Astrocyte (in vitro differentiated cells and primary cell): ENCODE data around the gene DMPK. TPM values are rescaled to one million over a fixed set of nuclear protein-coding genes. Genes with fewer than 3 reads are reported as not detected.

Experiments
- DNase-seq: peaks from one replicate; pipeline ENCODE4 v3.0.0-alpha.2; 2010; ENCODE audit warnings: low read depth
- FAIRE-seq: peaks from 2 replicates; lab custom pipeline; 2011; peaks lifted over from hg19 to GRCh38; lab: Jason Lieb, UNC
- H2AFZ ChIP-seq: 2 replicates; pipeline ENCODE4 v1.6.0; 2012; ENCODE audit warnings: low read depth, low read length, inconsistent platforms
- H3K27ac ChIP-seq: 2 replicates; pipeline ENCODE4 v1.5.1; 2011; ENCODE audit warnings: low read depth, low read length, inconsistent platforms
- H3K27me3 ChIP-seq: 2 replicates; pipeline ENCODE4 v1.6.0; 2011; ENCODE audit warnings: low read length, inconsistent platforms; ENCODE audit not compliant: insufficient read depth
- H3K36me3 ChIP-seq: 2 replicates; pipeline ENCODE4 v1.5.1; 2011; ENCODE audit warnings: low read length, inconsistent platforms; ENCODE audit not compliant: insufficient read depth
- H3K4me1 ChIP-seq: 2 replicates; pipeline ENCODE4 v1.5.1; 2011; ENCODE audit warnings: low read length, inconsistent platforms; ENCODE audit not compliant: insufficient read depth
- H3K4me2 ChIP-seq: 2 replicates; pipeline ENCODE4 v1.6.0; 2012; ENCODE audit warnings: low read length, inconsistent platforms
- H3K4me3 ChIP-seq: 2 replicates; pipeline ENCODE4 v1.5.1; 2011; ENCODE audit warnings: low read depth, mild to moderate bottlenecking, low read length, inconsistent platforms; ENCODE audit not compliant: insufficient read depth
- H3K79me2 ChIP-seq: 2 replicates; pipeline ENCODE4 v1.6.0; 2012; ENCODE audit warnings: mild to moderate bottlenecking, low read length, inconsistent platforms; ENCODE audit not compliant: insufficient read depth
- H3K9ac ChIP-seq: 2 replicates; pipeline ENCODE4 v1.6.0; 2012; ENCODE audit warnings: mild to moderate bottlenecking, low read length, inconsistent platforms
- H3K9me3 ChIP-seq: 2 replicates; pipeline ENCODE4 v1.5.1; 2012; ENCODE audit warnings: low read depth, mild to moderate bottlenecking, low read length, inconsistent platforms; ENCODE audit not compliant: insufficient read depth
- H4K20me1 ChIP-seq: 2 replicates; pipeline ENCODE4 v1.6.0; 2012; ENCODE audit warnings: low read length, inconsistent platforms; ENCODE audit not compliant: insufficient read depth
- H3K27ac Mint-ChIP-seq: one replicate; pipeline ENCODE4 v1.8.0; 2021; ENCODE audit warnings: mild to moderate bottlenecking, mixed read lengths; ENCODE audit not compliant: unreplicated experiment
- H3K27me3 Mint-ChIP-seq: one replicate; pipeline ENCODE4 v1.8.0; 2021; ENCODE audit warnings: low read depth, mixed read lengths; ENCODE audit not compliant: unreplicated experiment
- H3K36me3 Mint-ChIP-seq: one replicate; pipeline ENCODE4 v1.8.0; 2021; ENCODE audit warnings: low read depth, mixed read lengths; ENCODE audit not compliant: unreplicated experiment
- H3K4me1 Mint-ChIP-seq: one replicate; pipeline ENCODE4 v1.8.0; 2021; ENCODE audit warnings: low read depth, mixed read lengths; ENCODE audit not compliant: unreplicated experiment
- H3K4me3 Mint-ChIP-seq: one replicate; pipeline ENCODE4 v1.8.0; 2021; ENCODE audit warnings: mild to moderate bottlenecking, moderate library complexity, mixed read lengths; ENCODE audit not compliant: unreplicated experiment
- H3K9me3 Mint-ChIP-seq: one replicate; pipeline ENCODE4 v1.8.0; 2021; ENCODE audit warnings: mild to moderate bottlenecking, mixed read lengths; ENCODE audit not compliant: unreplicated experiment
- EZH2 ChIP-seq: IDR thresholded peaks from 2 replicates; pipeline ENCODE4 v1.6.1; 2012; ENCODE audit warnings: mild to moderate bottlenecking, low read length, inconsistent platforms; ENCODE audit not compliant: insufficient read depth
- total RNA-seq: library from RNA; stranded (reverse); gene quantifications from 2 replicates; pipeline ENCODE4 v1.2.1, GENCODE V29; 2021
- TF ChIP-seq, protein P1 (sequence below): IDR thresholded peaks from 2 replicates; pipeline ENCODE4 v1.5.1; 2011; ENCODE audit warnings: low read depth, mild to moderate bottlenecking, inconsistent platforms, low read length, moderate library complexity; ENCODE audit not compliant: insufficient read depth

DMPK gene
- total RNA-seq, 1 donor from 2014 or later, result 75.2 TPM

DNA sequence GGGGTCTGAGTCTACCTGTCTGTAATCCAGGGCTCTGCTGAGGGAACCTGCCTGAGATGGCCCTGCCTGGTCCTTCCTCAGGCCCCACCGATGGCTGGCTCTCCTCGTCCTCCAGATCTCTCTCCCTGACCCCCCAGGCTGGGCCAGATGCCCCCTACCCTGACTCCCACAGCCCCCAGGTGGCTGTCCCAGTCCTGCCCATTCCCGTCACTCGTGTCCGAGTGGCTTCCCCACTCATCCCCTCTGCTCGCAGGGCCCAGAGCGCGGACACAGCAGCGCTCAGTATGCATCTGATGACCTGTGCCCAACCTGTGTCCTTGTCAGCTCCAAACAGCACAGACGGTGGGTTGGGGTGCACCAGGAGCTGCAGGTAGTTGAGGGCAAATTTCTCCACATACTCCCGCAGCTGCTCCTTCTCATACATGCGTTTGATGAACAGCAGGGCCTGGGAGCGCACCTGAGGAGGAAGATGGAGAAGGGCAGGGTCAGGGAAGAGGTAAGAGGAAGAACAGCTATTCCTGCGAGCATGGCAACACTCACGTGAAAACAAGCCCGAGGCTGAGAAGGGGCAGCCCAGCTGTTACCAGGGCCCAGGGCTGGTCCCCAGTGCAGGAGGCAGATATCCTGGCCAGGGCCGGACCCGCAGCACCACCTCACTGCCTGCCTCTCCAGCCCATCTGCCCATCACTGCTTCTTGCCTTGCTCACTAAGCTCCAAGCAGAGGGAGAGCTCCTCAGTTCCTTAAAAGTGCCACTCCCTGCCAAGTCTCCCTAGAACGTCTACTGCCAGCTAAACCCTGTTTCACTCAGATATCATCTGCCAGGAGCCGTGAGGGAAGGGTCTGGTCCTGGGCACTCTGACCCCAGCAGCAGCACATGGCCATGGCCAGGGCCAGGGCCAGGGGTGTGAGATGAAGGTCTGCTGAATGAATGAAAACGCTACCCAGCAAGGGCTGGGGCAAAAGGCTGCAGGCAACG, 43.9 kb upstream of the DMPK start:
- H2AFZ ChIP-seq, result no peak overlapping the region

GRCh38 chr19:45825263-45825605, 42.9 kb upstream of the DMPK start:
- H3K27me3 ChIP-seq, result no peaks in the 10 kb centered on the region
- no peaks in the 10 kb centered on the region for H3K9me3 Mint-ChIP-seq
- no peak overlapping the region for H3K9ac ChIP-seq
- TF ChIP-seq, protein P1, sequence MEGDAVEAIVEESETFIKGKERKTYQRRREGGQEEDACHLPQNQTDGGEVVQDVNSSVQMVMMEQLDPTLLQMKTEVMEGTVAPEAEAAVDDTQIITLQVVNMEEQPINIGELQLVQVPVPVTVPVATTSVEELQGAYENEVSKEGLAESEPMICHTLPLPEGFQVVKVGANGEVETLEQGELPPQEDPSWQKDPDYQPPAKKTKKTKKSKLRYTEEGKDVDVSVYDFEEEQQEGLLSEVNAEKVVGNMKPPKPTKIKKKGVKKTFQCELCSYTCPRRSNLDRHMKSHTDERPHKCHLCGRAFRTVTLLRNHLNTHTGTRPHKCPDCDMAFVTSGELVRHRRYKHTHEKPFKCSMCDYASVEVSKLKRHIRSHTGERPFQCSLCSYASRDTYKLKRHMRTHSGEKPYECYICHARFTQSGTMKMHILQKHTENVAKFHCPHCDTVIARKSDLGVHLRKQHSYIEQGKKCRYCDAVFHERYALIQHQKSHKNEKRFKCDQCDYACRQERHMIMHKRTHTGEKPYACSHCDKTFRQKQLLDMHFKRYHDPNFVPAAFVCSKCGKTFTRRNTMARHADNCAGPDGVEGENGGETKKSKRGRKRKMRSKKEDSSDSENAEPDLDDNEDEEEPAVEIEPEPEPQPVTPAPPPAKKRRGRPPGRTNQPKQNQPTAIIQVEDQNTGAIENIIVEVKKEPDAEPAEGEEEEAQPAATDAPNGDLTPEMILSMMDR, result no peak
- TF ChIP-seq EZH2, result no peak
- no peaks in the 10 kb centered on the region for H3K4me1 Mint-ChIP-seq
- no peak overlapping the region for H3K27ac ChIP-seq
- H3K4me2 ChIP-seq, result no peak overlapping the region
- H2AFZ ChIP-seq, result no peak overlapping the region
- no peaks in the 10 kb centered on the region for H3K4me1 ChIP-seq
- H3K4me3 ChIP-seq, result no peak overlapping the region
- no peaks in the 10 kb centered on the region for H3K27me3 Mint-ChIP-seq
- FAIRE-seq (no peak), DNase-seq (no peak)
- H3K79me2 ChIP-seq, result no peaks in the 10 kb centered on the region
- H4K20me1 ChIP-seq, result peaks cover 6% of the 10 kb centered on the region
- no peaks in the 10 kb centered on the region for H3K9me3 ChIP-seq
- no peak overlapping the region for H3K27ac Mint-ChIP-seq
- H3K4me3 Mint-ChIP-seq, result no peak overlapping the region
- peaks cover 24% of the 10 kb centered on the region for H3K36me3 Mint-ChIP-seq
- H3K36me3 ChIP-seq, result peaks cover 35% of the 10 kb centered on the region

More for the DNA sequence above, 43.9 kb upstream of the DMPK start:
- H3K27ac Mint-ChIP-seq, result no peak overlapping the region
- Histone ChIP-seq H3K79me2 (no peaks in the 10 kb centered on the region), H4K20me1 (peaks cover 8% of the 10 kb centered on the region), H3K27me3 (no peaks in the 10 kb centered on the region), H3K27ac (no peak overlapping the region), H3K9ac (no peak overlapping the region), H3K36me3 (peaks cover 33% of the 10 kb centered on the region), H3K4me2 (no peak overlapping the region), H3K9me3 (no peaks in the 10 kb centered on the region), H3K4me3 (no peak overlapping the region), H3K4me1 (no peaks in the 10 kb centered on the region)
- peaks cover 23% of the 10 kb centered on the region for H3K36me3 Mint-ChIP-seq
- no peak overlapping the region for H3K4me3 Mint-ChIP-seq
- no peaks in the 10 kb centered on the region for H3K27me3 Mint-ChIP-seq
- FAIRE-seq (no peak), DNase-seq (no peak)
- H3K4me1 Mint-ChIP-seq, result no peaks in the 10 kb centered on the region
- no peak for TF ChIP-seq EZH2
- TF ChIP-seq, protein P1, result no peak
- H3K9me3 Mint-ChIP-seq, result no peaks in the 10 kb centered on the region
